Esophagus squamous epithelium (tissue), 4 donors: ENCODE results near the gene KRT86.
"Not testable (repeated sequence)": the region's sequence is repeated elsewhere in the genome, so short reads cannot be mapped to it uniquely, and the experiment has no call there.

ENCODE experiments used
- CTCF ChIP-seq, 6 experiments: fragments of 450-650 bp in 4 of 6; fragments of 200-600 bp in 2 of 6; sonication (generic) in 2 of 6; IDR thresholded peaks; one replicate each; pipeline ENCODE4 v1.5.1; 2016 to 2019; ENCODE audit warnings: antibody characterized with exemption in 6 of 6, mild to moderate bottlenecking in 4 of 6, moderate library complexity in 4 of 6
- POLR2A ChIP-seq, 4 donors: fragments of 450-650 bp; IDR thresholded peaks; one replicate each; pipeline ENCODE4 v1.6.1; 2017; ENCODE audit warnings: antibody characterized with exemption in 4 of 4, mild to moderate bottlenecking in 4 of 4, moderate library complexity in 3 of 4

GRCh38 chr12:52287816-52288805, 13.7 kb downstream of the KRT86 start:
- not testable (repeated sequence) for TF ChIP-seq CTCF, POLR2A (IDR thresholded peaks at IDR 0.05)
